Left lobe of liver (tissue), 2 donors: ENCODE data around the gene AFF1. TPM values are rescaled to one million over a fixed set of nuclear protein-coding genes. Genes with fewer than 3 reads are reported as not detected.
"Not testable (repeated sequence)": the region's sequence is repeated elsewhere in the genome, so short reads cannot be mapped to it uniquely, and the experiment has no call there.

ENCODE experiments used
- ATAC-seq: fragments of 200-7000 bp; cut with Tn5 transposase; one replicate; pipeline ENCODE4 v1.9.1; 2020; ENCODE audit warnings: mild to moderate bottlenecking, moderate library complexity
- DNase-seq: peaks from one replicate; pipeline ENCODE4 v3.0.0-alpha.2; 2020; ENCODE audit warnings: low spot score
- total RNA-seq: library from RNA; stranded (reverse); gene quantifications from one replicate; pipeline ENCODE4 v1.2.1, GENCODE V29; 2021
- donor health status: DM: no; HTN: no; CAD: no; lungs with moderate emphysema.
- donor health status: DM: no; HTN: yes; CAD: no.

AFF1 gene
- total RNA-seq, 1 donor from 2014 or later: 37.2 TPM

- ATAC-seq (peak; percentile 80), DNase-seq (peak; percentile 62)
Measured at GRCh38 chr4:86977621-86978184, 42.9 kb downstream of the AFF1 start.

GRCh38 chr4:86978709-86979108 is 43.9 kb downstream of the AFF1 start:
- ATAC-seq: no peak
- DNase-seq: no peak

GRCh38 chr4:86980230-86980629 is 45.4 kb downstream of the AFF1 start:
- ATAC-seq: no peak
- no peak for DNase-seq

DNA sequence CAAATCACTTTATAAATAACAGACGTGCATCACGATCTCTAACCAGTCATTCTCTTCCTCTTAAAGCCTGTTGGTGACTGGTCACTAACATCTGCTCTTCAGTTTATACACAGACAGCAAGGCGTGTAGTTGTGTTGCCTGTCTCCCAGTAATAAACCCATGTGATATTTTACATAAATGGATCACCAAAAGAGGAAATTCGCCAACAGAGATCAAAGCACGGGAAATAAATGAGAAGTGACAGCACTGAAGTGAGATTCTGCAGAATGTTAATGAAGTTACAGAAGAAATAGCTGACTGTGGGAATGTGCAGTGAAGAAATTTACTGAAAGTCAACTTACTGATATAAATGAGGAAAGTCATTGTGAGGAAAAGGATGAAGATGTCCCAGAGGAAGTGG is 47.0 kb downstream of the AFF1 start:
- ATAC-seq (peak; percentile 16), DNase-seq (no peak)

DNA sequence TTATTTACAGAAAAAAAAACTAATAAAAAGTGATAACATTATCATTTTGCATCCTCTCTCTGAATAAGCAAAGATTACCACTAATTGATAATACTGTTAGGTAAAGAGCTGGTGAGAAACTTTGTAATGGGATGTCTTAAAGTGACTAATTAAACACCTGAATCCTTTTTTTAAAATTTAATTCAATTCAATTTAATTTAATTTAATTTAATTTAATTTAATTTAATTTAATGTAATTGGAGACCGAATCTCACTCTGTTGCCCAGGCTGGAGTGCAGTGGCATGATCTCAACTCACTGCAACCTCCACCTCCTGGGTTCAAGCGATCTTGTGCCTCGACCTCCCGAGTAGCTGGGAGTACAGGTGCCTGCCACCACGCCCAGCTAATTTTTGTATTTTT is 51.0 kb downstream of the AFF1 start:
- ATAC-seq, DNase-seq: not testable (repeated sequence)

- not testable (repeated sequence) for DNase-seq, ATAC-seq
Measured at GRCh38 chr4:86989658-86990057, 54.8 kb downstream of the AFF1 start.

DNA sequence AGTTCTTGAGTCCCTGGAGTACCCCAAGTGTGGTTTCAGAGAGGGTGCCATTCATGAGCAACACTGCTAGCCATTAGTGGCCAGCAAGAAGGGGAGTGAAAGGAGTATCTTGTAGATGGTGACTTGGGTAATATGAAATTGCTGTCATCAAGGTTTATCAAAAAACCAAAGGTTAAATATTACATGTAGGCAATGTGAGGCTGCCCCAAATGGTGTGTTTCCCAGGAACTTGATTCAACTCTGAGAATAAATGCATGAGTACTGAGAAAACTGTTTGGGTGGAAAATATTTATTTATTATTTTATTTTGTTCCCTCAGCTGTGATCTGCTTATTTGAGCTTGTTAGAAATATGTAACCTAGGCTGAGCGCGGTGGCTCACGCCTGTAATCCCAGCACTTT is 55.7 kb downstream of the AFF1 start:
- DNase-seq: no peak
- no peak for ATAC-seq

DNA sequence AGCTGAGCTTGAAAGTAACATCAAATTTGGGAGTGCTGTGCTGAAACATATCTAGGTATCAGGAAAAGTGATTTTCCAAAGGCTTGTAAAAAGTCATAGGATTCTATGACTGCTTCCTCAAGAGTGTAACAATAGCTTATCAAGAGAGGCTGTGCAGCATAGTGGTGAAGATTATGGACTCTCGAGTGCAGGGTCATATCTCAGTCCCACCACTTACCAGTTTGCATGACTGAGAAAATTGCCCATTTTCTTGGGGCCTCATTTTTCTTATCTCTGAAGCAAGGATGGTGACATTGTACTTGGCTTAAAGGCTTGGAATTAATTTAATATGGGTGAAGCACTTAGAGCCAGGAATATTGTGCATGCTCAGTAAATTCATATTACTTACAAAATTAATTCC is 57.2 kb downstream of the AFF1 start:
- ATAC-seq (no peak), DNase-seq (no peak)

GRCh38 chr4:86993909-86994681 is 59.3 kb downstream of the AFF1 start:
- peak; percentile 91 for ATAC-seq

DNA sequence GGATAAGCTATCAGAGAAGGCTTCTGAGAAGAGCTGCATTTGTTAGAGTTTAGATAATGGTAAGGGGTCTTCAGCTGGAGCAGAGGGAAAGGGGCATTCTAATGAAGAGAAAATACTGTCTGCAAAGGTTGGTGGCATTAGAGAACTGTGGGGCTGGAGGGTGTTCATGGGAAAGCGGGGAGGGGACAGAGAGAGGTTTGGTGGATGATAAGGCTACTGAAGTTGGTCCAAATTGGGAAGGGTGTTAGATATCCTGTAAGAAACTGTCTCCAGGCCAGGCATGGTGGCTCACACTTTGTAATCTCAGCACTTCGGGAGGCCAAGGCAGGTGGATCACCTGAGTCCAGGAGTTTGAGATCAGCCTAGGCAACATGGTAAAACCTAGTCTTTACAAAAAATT is 59.9 kb downstream of the AFF1 start:
- DNase-seq (no peak), ATAC-seq (peak; percentile 16)

More at GRCh38 chr4:86993909-86994681, 59.3 kb downstream of the AFF1 start:
- DNase-seq: peak; percentile 79

- not testable (repeated sequence) for ATAC-seq, DNase-seq
Measured at GRCh38 chr4:86996510-86996909, 61.7 kb downstream of the AFF1 start.

- ATAC-seq (no peak), DNase-seq (no peak)
Measured at GRCh38 chr4:86999136-86999643, 64.4 kb downstream of the AFF1 start.

GRCh38 chr4:87002682-87003043 is 67.9 kb downstream of the AFF1 start:
- DNase-seq (no peak), ATAC-seq (no peak)

DNA sequence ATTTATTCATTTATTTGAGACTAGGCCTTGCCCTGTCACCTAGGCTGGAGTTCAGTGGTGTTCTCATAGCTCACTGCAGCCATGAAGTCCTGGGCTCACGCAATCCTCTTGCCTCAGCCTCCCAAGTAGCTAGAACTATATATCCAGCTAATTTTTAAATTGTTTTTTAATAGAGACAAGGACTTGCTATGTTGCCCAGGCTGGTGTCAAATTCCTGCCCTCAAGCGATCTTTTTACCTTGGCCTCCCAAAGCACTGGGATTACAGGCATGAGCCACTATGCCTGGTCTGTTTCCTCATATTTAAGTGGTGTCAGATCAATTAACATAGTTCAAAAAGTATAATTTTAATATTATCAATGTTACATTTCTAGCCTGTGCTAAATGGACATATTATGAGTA is 68.5 kb downstream of the AFF1 start:
- ATAC-seq: no peak
- no peak for DNase-seq

- ATAC-seq (no peak), DNase-seq (no peak)
Measured at GRCh38 chr4:87005369-87005689, 70.5 kb downstream of the AFF1 start.

GRCh38 chr4:87005690-87006425 is 71.0 kb downstream of the AFF1 start:
- DNase-seq (no peak), ATAC-seq (peak; percentile 18)

- ATAC-seq (no peak), DNase-seq (no peak)
Measured at GRCh38 chr4:87006426-87006675, 71.5 kb downstream of the AFF1 start.

DNA sequence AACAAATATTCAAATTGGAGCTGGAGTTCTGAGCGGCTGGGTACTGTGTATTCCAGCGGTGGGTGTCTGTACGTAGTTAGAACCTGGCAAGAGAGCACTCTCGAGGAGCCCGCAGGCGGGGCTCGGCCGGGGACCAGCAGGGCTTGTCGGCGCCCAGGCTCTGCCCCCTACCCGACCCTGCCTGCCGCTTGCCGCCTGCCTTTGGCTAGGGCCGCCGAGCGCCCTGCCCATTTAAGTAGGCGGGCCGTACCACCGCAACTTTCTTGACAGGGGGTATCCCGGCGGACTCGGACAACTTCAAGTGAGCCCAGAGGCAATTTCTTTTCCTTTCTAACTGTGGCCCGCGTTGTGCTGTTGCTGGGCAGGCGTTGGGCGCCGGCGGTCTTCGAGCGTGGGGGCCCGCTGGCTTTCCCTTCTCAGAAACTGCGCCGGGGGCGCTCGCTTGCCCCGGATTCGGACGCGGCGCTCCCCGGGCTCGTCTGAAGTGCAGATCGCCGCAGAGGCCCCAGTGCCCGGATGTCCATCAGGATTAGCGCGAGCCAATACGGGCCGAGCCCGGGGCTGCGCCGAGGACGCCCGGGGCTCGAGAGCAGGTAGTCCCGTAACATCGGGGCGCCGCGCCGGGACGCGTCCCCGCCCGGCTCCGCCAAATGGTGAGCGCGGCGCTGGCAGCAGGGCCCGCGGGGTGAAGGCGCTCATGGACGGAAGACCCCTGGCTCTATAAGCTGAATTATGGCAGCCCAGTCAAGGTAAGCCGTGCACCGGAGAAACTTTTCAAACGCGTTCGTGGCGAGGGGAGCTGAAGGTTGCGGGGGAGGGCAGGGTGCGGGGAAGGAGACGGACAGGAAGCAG is 72.1 kb downstream of the AFF1 start:
- ATAC-seq (peak; percentile 88), DNase-seq (peak; percentile 96)

DNA sequence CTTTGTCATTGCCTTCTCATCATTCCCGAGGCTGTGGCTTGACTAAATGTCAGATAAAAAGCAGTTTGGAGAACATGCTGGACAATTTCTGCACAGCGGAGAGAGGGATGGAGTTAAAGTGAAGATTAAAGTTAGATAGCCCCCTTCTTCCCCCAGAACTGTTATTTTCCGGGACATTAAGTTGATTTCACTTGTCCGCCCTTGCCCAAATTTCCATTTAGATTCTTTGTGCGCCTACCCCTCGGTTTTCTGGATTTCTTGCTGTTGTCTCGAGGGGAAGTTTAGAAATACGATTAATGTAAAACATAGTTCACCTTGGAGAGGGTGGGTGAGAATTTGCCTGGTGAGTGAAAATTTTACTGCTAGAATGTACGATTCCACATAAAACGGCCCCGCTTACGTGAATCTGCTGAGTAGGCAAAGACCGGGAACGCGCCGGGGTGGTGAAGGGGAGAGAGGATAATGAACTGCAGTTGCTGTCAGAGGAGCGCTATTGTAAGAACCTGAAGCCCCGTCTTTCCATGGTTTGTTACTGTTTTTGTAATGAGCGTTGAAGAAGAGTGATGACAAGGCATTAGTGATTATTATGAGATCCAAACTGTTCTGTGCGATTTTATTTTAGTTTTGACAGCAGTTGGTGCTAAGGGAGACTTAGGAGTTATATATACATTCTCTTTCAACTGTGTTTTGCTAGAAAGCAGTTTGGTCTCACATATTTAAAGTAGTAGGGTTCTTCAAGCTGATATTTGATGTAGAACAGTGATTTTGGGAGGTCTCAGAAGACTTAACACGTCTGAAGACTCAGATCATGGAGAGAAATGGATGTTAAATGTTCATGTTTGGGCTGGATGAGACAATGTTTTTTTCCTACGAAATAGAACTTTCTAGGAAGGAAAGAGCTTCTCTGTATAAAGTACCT is 73.0 kb downstream of the AFF1 start:
- DNase-seq (peak; percentile 70), ATAC-seq (peak; percentile 43)

- no peak for ATAC-seq
- no peak for DNase-seq
Measured at GRCh38 chr4:87009095-87009648, 74.4 kb downstream of the AFF1 start.
